Stimulated activated naive CD8-positive, alpha-beta T cell treated with anti-CD3 and anti-CD28 coated beads, Interleukin-15, Interleukin-2, amounts not matched to agents 100 ng/mL and 50 ng/mL, for 24 hours (primary cell): ENCODE data around the gene YAP1.

ENCODE experiments used
- H3K27ac Mint-ChIP-seq: one replicate; pipeline ENCODE4 v1.8.0; 2021; ENCODE audit warnings: mild to moderate bottlenecking, mixed read lengths
- H3K27me3 Mint-ChIP-seq: one replicate; pipeline ENCODE4 v1.8.0; 2021; ENCODE audit warnings: mixed read lengths
- H3K36me3 Mint-ChIP-seq: one replicate; pipeline ENCODE4 v1.8.0; 2021; ENCODE audit warnings: low read depth, mixed read lengths
- H3K4me1 Mint-ChIP-seq: one replicate; pipeline ENCODE4 v1.8.0; 2021; ENCODE audit warnings: low read depth, mixed read lengths
- H3K4me3 Mint-ChIP-seq: one replicate; pipeline ENCODE4 v1.8.0; 2021; ENCODE audit warnings: mild to moderate bottlenecking, mixed read lengths
- H3K9me3 Mint-ChIP-seq: one replicate; pipeline ENCODE4 v1.8.0; 2021; ENCODE audit warnings: mixed read lengths

Gene YAP1

GRCh38 chr11:102225689-102226568, 115.7 kb downstream of the YAP1 start:
- Mint-ChIP-seq H3K27me3 (peaks cover 10% of the 10 kb centered on the region), H3K4me1 (no peaks in the 10 kb centered on the region), H3K9me3 (no peaks in the 10 kb centered on the region), H3K4me3 (no peak overlapping the region), H3K27ac (no peak overlapping the region), H3K36me3 (no peaks in the 10 kb centered on the region)

- Mint-ChIP-seq H3K9me3 (no peaks in the 10 kb centered on the region), H3K27ac (no peak overlapping the region), H3K27me3 (peaks cover 15% of the 10 kb centered on the region), H3K4me3 (no peak overlapping the region), H3K4me1 (no peaks in the 10 kb centered on the region), H3K36me3 (no peaks in the 10 kb centered on the region)
Observed at GRCh38 chr11:102226702-102227490, 116.6 kb downstream of the YAP1 start.

- H3K27me3 Mint-ChIP-seq = peaks cover 23% of the 10 kb centered on the region
- no peak overlapping the region for H3K27ac Mint-ChIP-seq
- no peaks in the 10 kb centered on the region for H3K36me3 Mint-ChIP-seq
- H3K4me3 Mint-ChIP-seq = no peak overlapping the region
- H3K9me3 Mint-ChIP-seq = no peaks in the 10 kb centered on the region
- no peaks in the 10 kb centered on the region for H3K4me1 Mint-ChIP-seq
Observed at GRCh38 chr11:102229510-102230123, 119.4 kb downstream of the YAP1 start.

GRCh38 chr11:102230186-102230585, 119.9 kb downstream of the YAP1 start:
- peaks cover 27% of the 10 kb centered on the region for H3K27me3 Mint-ChIP-seq
- H3K4me3 Mint-ChIP-seq = no peak overlapping the region
- H3K27ac Mint-ChIP-seq = no peak overlapping the region
- no peaks in the 10 kb centered on the region for H3K36me3 Mint-ChIP-seq
- no peaks in the 10 kb centered on the region for H3K9me3 Mint-ChIP-seq
- H3K4me1 Mint-ChIP-seq = no peaks in the 10 kb centered on the region

GRCh38 chr11:102230911-102231310, 120.7 kb downstream of the YAP1 start:
- Mint-ChIP-seq H3K4me3 (no peak overlapping the region), H3K27me3 (peaks cover 33% of the 10 kb centered on the region), H3K36me3 (no peaks in the 10 kb centered on the region), H3K9me3 (no peaks in the 10 kb centered on the region), H3K27ac (no peak overlapping the region), H3K4me1 (no peaks in the 10 kb centered on the region)

- no peak overlapping the region for H3K27ac Mint-ChIP-seq
- no peaks in the 10 kb centered on the region for H3K36me3 Mint-ChIP-seq
- peaks cover 33% of the 10 kb centered on the region for H3K27me3 Mint-ChIP-seq
- H3K4me3 Mint-ChIP-seq = no peak overlapping the region
- H3K9me3 Mint-ChIP-seq = no peaks in the 10 kb centered on the region
- no peaks in the 10 kb centered on the region for H3K4me1 Mint-ChIP-seq
Observed at GRCh38 chr11:102234779-102235439, 124.7 kb downstream of the YAP1 start.

GRCh38 chr11:102237096-102237735, 127.0 kb downstream of the YAP1 start:
- Mint-ChIP-seq H3K4me1 (no peaks in the 10 kb centered on the region), H3K36me3 (no peaks in the 10 kb centered on the region), H3K4me3 (no peak overlapping the region), H3K27ac (no peak overlapping the region), H3K27me3 (peaks cover 22% of the 10 kb centered on the region), H3K9me3 (no peaks in the 10 kb centered on the region)

GRCh38 chr11:102238391-102238821, 128.2 kb downstream of the YAP1 start:
- Mint-ChIP-seq H3K27me3 (peaks cover 16% of the 10 kb centered on the region), H3K27ac (no peak overlapping the region), H3K4me1 (no peaks in the 10 kb centered on the region), H3K4me3 (no peak overlapping the region), H3K9me3 (no peaks in the 10 kb centered on the region), H3K36me3 (no peaks in the 10 kb centered on the region)

GRCh38 chr11:102239448-102239847, 129.2 kb downstream of the YAP1 start:
- Mint-ChIP-seq H3K27ac (no peak overlapping the region), H3K36me3 (no peaks in the 10 kb centered on the region), H3K9me3 (no peaks in the 10 kb centered on the region), H3K4me1 (no peaks in the 10 kb centered on the region), H3K4me3 (no peak overlapping the region), H3K27me3 (peaks cover 16% of the 10 kb centered on the region)

- no peaks in the 10 kb centered on the region for H3K4me1 Mint-ChIP-seq
- H3K36me3 Mint-ChIP-seq = no peaks in the 10 kb centered on the region
- no peak overlapping the region for H3K27ac Mint-ChIP-seq
- no peaks in the 10 kb centered on the region for H3K9me3 Mint-ChIP-seq
- no peak overlapping the region for H3K4me3 Mint-ChIP-seq
- peaks cover 12% of the 10 kb centered on the region for H3K27me3 Mint-ChIP-seq
Observed at GRCh38 chr11:102239911-102240310, 129.7 kb downstream of the YAP1 start.

GRCh38 chr11:102240502-102240901, 130.3 kb downstream of the YAP1 start:
- Mint-ChIP-seq H3K27me3 (peaks cover 8% of the 10 kb centered on the region), H3K9me3 (no peaks in the 10 kb centered on the region), H3K27ac (no peak overlapping the region), H3K4me1 (no peaks in the 10 kb centered on the region), H3K4me3 (no peak overlapping the region), H3K36me3 (no peaks in the 10 kb centered on the region)

GRCh38 chr11:102241026-102241425, 130.8 kb downstream of the YAP1 start:
- Mint-ChIP-seq H3K4me1 (no peaks in the 10 kb centered on the region), H3K4me3 (no peak overlapping the region), H3K9me3 (no peaks in the 10 kb centered on the region), H3K27me3 (peaks cover 5% of the 10 kb centered on the region), H3K36me3 (no peaks in the 10 kb centered on the region), H3K27ac (no peak overlapping the region)

- Mint-ChIP-seq H3K9me3 (no peaks in the 10 kb centered on the region), H3K4me1 (no peaks in the 10 kb centered on the region), H3K36me3 (no peaks in the 10 kb centered on the region), H3K4me3 (no peak overlapping the region), H3K27ac (no peak overlapping the region), H3K27me3 (peaks cover 4% of the 10 kb centered on the region)
Observed at GRCh38 chr11:102243399-102243884, 133.2 kb downstream of the YAP1 start.
